Muscle of back (tissue), 11 donors: ENCODE measurements around the gene SH3D19. TPM values are rescaled to one million over a fixed set of nuclear protein-coding genes. Genes with fewer than 3 reads are reported as not detected.
"Not testable (repeated sequence)": the region's sequence is repeated elsewhere in the genome, so short reads cannot be mapped to it uniquely, and the experiment has no call there.

Experiments
- DNase-seq, 3 donors: peaks; one replicate each; pipeline versions ENCODE4 v3.0.0 to v3.0.0-alpha.2; 2013
- polyA plus RNA-seq, 10 donors: library from polyadenylated mRNA; unstranded; fragments of 120-200 nt; gene quantifications; one replicate each; pipeline ENCODE4 v1.2.1, GENCODE V29; 2013; ENCODE audit not compliant: insufficient read length in 10 of 10

SH3D19 gene
- polyA plus RNA-seq, 10 donors, result 31.3 to 47.7 (median 38.6) TPM

GRCh38 chr4:151152028-151152427 is 173.4 kb downstream of the SH3D19 start:
- no peak for DNase-seq

- no peak for DNase-seq
These were observed 174.4 kb downstream of the SH3D19 start for GRCh38 chr4:151150821-151151580.

- no peak for DNase-seq
These were observed 177.1 kb downstream of the SH3D19 start for GRCh38 chr4:151148261-151148660.

- no peak for DNase-seq
These were observed 178.4 kb downstream of the SH3D19 start for GRCh38 chr4:151147000-151147399.

- DNase-seq, result peak in 2 of 3 donors; percentile 40 to 54
These were observed 180.9 kb downstream of the SH3D19 start for GRCh38 chr4:151144329-151145072.

- DNase-seq, result no peak
These were observed 181.6 kb downstream of the SH3D19 start for GRCh38 chr4:151143811-151144210.

GRCh38 chr4:151143162-151143561 is 182.2 kb downstream of the SH3D19 start:
- no peak for DNase-seq

GRCh38 chr4:151142758-151143157 is 182.6 kb downstream of the SH3D19 start:
- no peak for DNase-seq

- no peak for DNase-seq
These were observed 185.6 kb downstream of the SH3D19 start for GRCh38 chr4:151139814-151140213.

- DNase-seq, result not testable (repeated sequence)
These were observed 189.4 kb downstream of the SH3D19 start for GRCh38 chr4:151136048-151136447.

- DNase-seq, result no peak
These were observed 192.1 kb downstream of the SH3D19 start for GRCh38 chr4:151133311-151133710.

- DNase-seq, result no peak
These were observed 195.6 kb downstream of the SH3D19 start for GRCh38 chr4:151129796-151130195.

- peak; percentile 47 to 78 (median 58) for DNase-seq
These were observed 207.9 kb downstream of the SH3D19 start for GRCh38 chr4:151117371-151117962.

- no peak for DNase-seq
These were observed 210.4 kb downstream of the SH3D19 start for GRCh38 chr4:151114986-151115385.

- DNase-seq, result no peak
These were observed 211.1 kb downstream of the SH3D19 start for GRCh38 chr4:151114338-151114737.

- no peak for DNase-seq
These were observed 215.2 kb downstream of the SH3D19 start for GRCh38 chr4:151110236-151110635.

GRCh38 chr4:151107063-151107462 is 218.3 kb downstream of the SH3D19 start:
- DNase-seq, result no peak

- no peak for DNase-seq
These were observed 219.9 kb downstream of the SH3D19 start for GRCh38 chr4:151105454-151106032.

- no peak for DNase-seq
These were observed 220.8 kb downstream of the SH3D19 start for GRCh38 chr4:151104621-151105020.

- DNase-seq, result no peak
These were observed 221.6 kb downstream of the SH3D19 start for GRCh38 chr4:151103758-151104157.

- no peak for DNase-seq
These were observed 224.9 kb downstream of the SH3D19 start for GRCh38 chr4:151100531-151100930.

- no peak for DNase-seq
These were observed 225.4 kb downstream of the SH3D19 start for GRCh38 chr4:151099976-151100417.
